ENCODE data around the gene CAPN8. TPM values are rescaled to one million over a fixed set of nuclear protein-coding genes. Genes with fewer than 3 reads are reported as not detected.

The CAPN8 gene
- polyA plus RNA-seq, 1 donor: not detected

- no peak for DNase-seq
Observed at GRCh38 chr1:223653431-223653830, 12.1 kb downstream of the CAPN8 start.

- no peak for DNase-seq
Observed at GRCh38 chr1:223653015-223653414, 12.5 kb downstream of the CAPN8 start.

GRCh38 chr1:223652436-223652941 lies 13.0 kb downstream of the CAPN8 start:
- DNase-seq: no peak

- DNase-seq: no peak
Observed at GRCh38 chr1:223651291-223651991, 14.1 kb downstream of the CAPN8 start.

GRCh38 chr1:223650465-223650864 lies 15.0 kb downstream of the CAPN8 start:
- no peak for DNase-seq

GRCh38 chr1:223649222-223649621 lies 16.3 kb downstream of the CAPN8 start:
- DNase-seq: no peak

GRCh38 chr1:223647249-223647648 lies 18.3 kb downstream of the CAPN8 start:
- DNase-seq: no peak

- DNase-seq: no peak
Observed at GRCh38 chr1:223645903-223646302, 19.6 kb downstream of the CAPN8 start.

- DNase-seq: no peak
Observed at GRCh38 chr1:223642237-223642636, 23.3 kb downstream of the CAPN8 start.

GRCh38 chr1:223641523-223642039 lies 23.9 kb downstream of the CAPN8 start:
- no peak for DNase-seq

GRCh38 chr1:223639331-223639749 lies 26.2 kb downstream of the CAPN8 start:
- DNase-seq: no peak

GRCh38 chr1:223635236-223635635 lies 30.3 kb downstream of the CAPN8 start:
- no peak for DNase-seq

GRCh38 chr1:223634423-223634822 lies 31.1 kb downstream of the CAPN8 start:
- no peak for DNase-seq

GRCh38 chr1:223631956-223632355 lies 33.5 kb downstream of the CAPN8 start:
- DNase-seq: no peak

GRCh38 chr1:223631473-223631872 lies 34.0 kb downstream of the CAPN8 start:
- no peak for DNase-seq

GRCh38 chr1:223629126-223629457 lies 36.4 kb downstream of the CAPN8 start:
- no peak for DNase-seq

GRCh38 chr1:223628233-223629125 lies 37.0 kb downstream of the CAPN8 start:
- no peak for DNase-seq

GRCh38 chr1:223622132-223622842 lies 43.2 kb downstream of the CAPN8 start:
- no peak for DNase-seq

GRCh38 chr1:223621312-223621734 lies 44.2 kb downstream of the CAPN8 start:
- no peak for DNase-seq

GRCh38 chr1:223620297-223620897 lies 45.1 kb downstream of the CAPN8 start:
- no peak for DNase-seq

- DNase-seq: no peak
Observed at GRCh38 chr1:223618680-223619079, 46.8 kb downstream of the CAPN8 start.

- no peak for DNase-seq
Observed at GRCh38 chr1:223617323-223618070, 48.0 kb downstream of the CAPN8 start.

All from hindlimb muscle (tissue), 1 donor.